GM23248 (cell line): ENCODE results near the gene TOP3B. TPM values are rescaled to one million over a fixed set of nuclear protein-coding genes. Genes with fewer than 3 reads are reported as not detected.
A peak's percentile ranks its signal among the peaks of the same experiment; 100 is the strongest.

Source experiments
- DNase-seq: peaks from one replicate; pipeline ENCODE4 v3.0.0-alpha.2; 2015
- H2AFZ ChIP-seq: fragments of 200-600 bp; sonication (generic); 2 replicates; pipeline ENCODE4 v1.6.1; 2016; ENCODE audit warnings: antibody characterized with exemption
- H3F3A ChIP-seq: fragments of 200-600 bp; sonication (generic); 2 replicates; pipeline ENCODE4 v1.6.1; 2016; ENCODE audit warnings: mild to moderate bottlenecking, antibody characterized with exemption, mixed run types; ENCODE audit not compliant: insufficient read depth
- H3K27ac ChIP-seq: fragments of 200-600 bp; sonication (generic); 2 replicates; pipeline ENCODE4 v1.5.1; 2016; ENCODE audit warnings: mild to moderate bottlenecking
- H3K27me3 ChIP-seq: fragments of 200-600 bp; sonication (generic); replicated peaks from 2 replicates; pipeline ENCODE4 v1.6.1; 2016; ENCODE audit warnings: mild to moderate bottlenecking; ENCODE audit not compliant: insufficient read depth
- H3K36me3 ChIP-seq: fragments of 200-600 bp; sonication (generic); 2 replicates; pipeline ENCODE4 v1.6.1; 2016; ENCODE audit warnings: low read depth, mild to moderate bottlenecking
- H3K4me1 ChIP-seq: fragments of 200-600 bp; sonication (generic); 2 replicates; pipeline ENCODE4 v1.6.1; 2016; ENCODE audit warnings: mild to moderate bottlenecking; ENCODE audit not compliant: insufficient read depth
- H3K4me2 ChIP-seq: fragments of 200-600 bp; sonication (generic); one replicate; pipeline ENCODE4 v1.6.1; 2016; ENCODE audit warnings: mild to moderate bottlenecking; ENCODE audit not compliant: unreplicated experiment
- H3K4me3 ChIP-seq: fragments of 200-600 bp; sonication (generic); 2 replicates; pipeline ENCODE4 v1.5.1; 2016; ENCODE audit warnings: mild to moderate bottlenecking
- H3K79me2 ChIP-seq: fragments of 200-600 bp; sonication (generic); 2 replicates; pipeline ENCODE4 v1.6.1; 2016; ENCODE audit warnings: mild to moderate bottlenecking; ENCODE audit not compliant: insufficient read depth
- H3K9ac ChIP-seq: fragments of 200-600 bp; sonication (generic); 2 replicates; pipeline ENCODE4 v1.6.1; 2016; ENCODE audit warnings: mild to moderate bottlenecking
- H3K9me2 ChIP-seq: fragments of 200-600 bp; sonication (generic); 2 replicates; pipeline ENCODE4 v1.6.1; 2016; ENCODE audit warnings: mixed run types, mild to moderate bottlenecking, moderate library complexity; ENCODE audit not compliant: insufficient read depth
- H3K9me3 ChIP-seq: fragments of 200-600 bp; sonication (generic); one replicate; pipeline ENCODE4 v1.6.1; 2017; ENCODE audit warnings: low read depth
- H4K20me1 ChIP-seq: fragments of 200-600 bp; sonication (generic); 2 replicates; pipeline ENCODE4 v1.6.0; 2016; ENCODE audit not compliant: insufficient read depth
- EZH2 ChIP-seq: fragments of 200-600 bp; sonication (generic); IDR thresholded peaks from 2 replicates; pipeline ENCODE4 v1.6.1; 2018; ENCODE audit warnings: antibody characterized with exemption, mild to moderate bottlenecking; ENCODE audit not compliant: insufficient read depth, poor library complexity, severe bottlenecking
- EZH2phosphoT487 ChIP-seq: fragments of 200-600 bp; sonication (generic); IDR thresholded peaks from 2 replicates; pipeline ENCODE4 v1.6.1; 2018; ENCODE audit warnings: antibody characterized with exemption, moderate library complexity, mild to moderate bottlenecking, low read depth; ENCODE audit not compliant: insufficient read depth
- WGBS, 2 experiments: methylation state at CpG; one replicate each; pipeline ENCODE4 v1.1.6; 2015 to 2017; ENCODE audit warnings: low lambda C conversion rate in 2 of 2, low coverage in 1 of 2; ENCODE audit errors: missing lambda C conversion rate in 2 of 2; 5-methylcytosine and 5-hydroxymethylcytosine counted together
- in situ Hi-C: fragments of 300-500 bp; cut with MboI; formaldehyde crosslinking; loops from 2 replicates; pipeline ENCODE4 v1.15.0; 2020
- polyA plus RNA-seq: library from polyadenylated mRNA; unstranded; fragments of >200 nt; fragmentation: Nextera tagmentation; extraction: Ambion mirVana; gene quantifications from 2 replicates; pipeline ENCODE4 v1.2.1, GENCODE V29; 2016
- total RNA-seq: library from RNA; depleted of rRNA; stranded (reverse); fragments of >200 nt; shearing (Covaris generic); gene quantifications from 2 replicates; pipeline ENCODE4 v1.2.3, GENCODE V29; 2014

TOP3B gene
- total and polyA plus RNA-seq, 2 experiments from 2014 or later: 11.6 to 16.0 TPM

- H3K9me3 ChIP-seq: no peaks in the 10 kb centered on the region
- DNase-seq: no peak
- in situ Hi-C loops: no loop called here
- no peak overlapping the region for H2AFZ ChIP-seq
- WGBS, 2 experiments: 87 to 90% methylated on average over 22 of the region's 22 CpGs
- H4K20me1 ChIP-seq: no peaks in the 10 kb centered on the region
- H3K27ac ChIP-seq: no peak overlapping the region
- H3F3A ChIP-seq: no peaks in the 10 kb centered on the region
- H3K79me2 ChIP-seq: no peaks in the 10 kb centered on the region
- no peak overlapping the region for H3K4me3 ChIP-seq
- H3K9me2 ChIP-seq: no peaks in the 10 kb centered on the region
- H3K4me1 ChIP-seq: no peaks in the 10 kb centered on the region
- H3K4me2 ChIP-seq: no peak overlapping the region
- H3K27me3 ChIP-seq: no peaks in the 10 kb centered on the region
- H3K36me3 ChIP-seq: no peaks in the 10 kb centered on the region
- no peak overlapping the region for H3K9ac ChIP-seq
- no peak for TF ChIP-seq EZH2
- TF ChIP-seq EZH2phosphoT487: no peak
Measured at GRCh38 chr22:21958360-21959273, 24.0 kb downstream of the TOP3B start.

- Histone ChIP-seq H3K4me3 (peak within 1 kb of the TSS; percentile 83), H3K9me3 (no peaks in the 10 kb centered on the region), H3K4me2 (peak within 1 kb of the TSS; percentile 82), H3K36me3 (no peaks in the 10 kb centered on the region), H3K9ac (peak within 1 kb of the TSS; percentile 76), H2AFZ (peak within 1 kb of the TSS; percentile 76), H3K79me2 (peaks cover 44% of the 10 kb centered on the region), H3K27ac (no peak within 1 kb of the TSS), H3F3A (peaks cover 3% of the 10 kb centered on the region), H3K27me3 (no peaks in the 10 kb centered on the region), H3K4me1 (peaks cover 1% of the 10 kb centered on the region; the same call in 1 of the 2 replicates), H4K20me1 (no peaks in the 10 kb centered on the region), H3K9me2 (no peaks in the 10 kb centered on the region)
- TF ChIP-seq EZH2phosphoT487 (no peak), EZH2 (no peak)
- DNase-seq: peak; percentile 90
- in situ Hi-C loops: no loop called here
- 10 to 11% methylated on average over 43 to 50 of the region's 58 CpGs for WGBS, 2 experiments
Measured at GRCh38 chr22:21952586-21953571, 29.7 kb downstream of the TOP3B start, which contains the start of gene PPM1F. PPM1F (minus strand) TSS chr22:21952848; CDS start chr22:21946048, 6,800 bp downstream.

DNA sequence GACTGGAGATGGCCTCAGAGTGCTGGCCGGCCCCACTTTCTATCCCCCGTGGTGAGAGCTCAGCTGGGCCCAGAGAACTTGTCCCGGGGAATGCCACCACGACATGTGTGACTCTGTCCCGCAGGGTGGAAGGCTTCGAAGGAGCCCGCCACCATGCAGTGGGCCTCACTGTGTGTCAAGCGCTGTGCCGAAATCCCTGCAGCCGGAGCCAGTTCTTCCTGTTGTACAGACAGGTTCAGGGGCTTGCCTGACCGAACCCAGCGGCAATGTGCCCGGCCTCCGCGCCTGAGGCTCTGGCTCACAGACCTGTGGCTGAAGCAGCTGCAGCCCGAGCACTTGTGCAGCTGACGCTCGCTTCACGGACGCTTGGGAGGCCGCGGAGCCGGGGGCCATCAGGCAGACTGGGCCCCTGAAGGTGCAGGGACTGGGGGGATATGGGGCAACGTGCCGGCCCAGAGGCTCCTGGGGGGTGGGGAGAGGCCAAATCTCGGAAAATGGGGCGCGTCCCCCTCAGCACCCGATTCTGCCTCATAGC lies 30.6 kb downstream of the TOP3B start:
- Histone ChIP-seq H2AFZ (peak overlapping the region; percentile 76), H3K79me2 (peaks cover 47% of the 10 kb centered on the region), H3K9me3 (no peaks in the 10 kb centered on the region), H3K9ac (peak overlapping the region; percentile 76), H3K9me2 (no peaks in the 10 kb centered on the region), H4K20me1 (no peaks in the 10 kb centered on the region), H3K4me2 (peak overlapping the region; percentile 82), H3K36me3 (no peaks in the 10 kb centered on the region), H3K27ac (no peak overlapping the region), H3F3A (peaks cover 12% of the 10 kb centered on the region), H3K27me3 (no peaks in the 10 kb centered on the region), H3K4me3 (peak overlapping the region; percentile 83), H3K4me1 (peaks cover 10% of the 10 kb centered on the region)
- DNase-seq: peak; percentile 76
- no peak for TF ChIP-seq EZH2
- TF ChIP-seq EZH2phosphoT487: no peak
- in situ Hi-C loops: no loop called here
- WGBS, 2 experiments: 2 to 8% methylated on average over 23 to 29 of the region's 29 CpGs

GRCh38 chr22:21951062-21951461 lies 31.5 kb downstream of the TOP3B start:
- Histone ChIP-seq H3K4me2 (no peak overlapping the region), H3K4me1 (peaks cover 13% of the 10 kb centered on the region), H2AFZ (no peak overlapping the region), H3F3A (peaks cover 13% of the 10 kb centered on the region), H3K79me2 (peaks cover 56% of the 10 kb centered on the region), H3K9ac (no peak overlapping the region), H3K27ac (no peak overlapping the region), H3K9me3 (no peaks in the 10 kb centered on the region), H3K4me3 (no peak overlapping the region), H3K9me2 (no peaks in the 10 kb centered on the region), H3K36me3 (no peaks in the 10 kb centered on the region), H3K27me3 (no peaks in the 10 kb centered on the region), H4K20me1 (no peaks in the 10 kb centered on the region)
- DNase-seq: no peak
- no peak for TF ChIP-seq EZH2
- TF ChIP-seq EZH2phosphoT487: no peak
- in situ Hi-C loops: no loop called here
- WGBS, 2 experiments: 96 to 99% methylated on average over 7 of the region's 7 CpGs
